GM21367 (cell line): ENCODE data around the gene F10.
"Not testable (repeated sequence)": the region's sequence is repeated elsewhere in the genome, so short reads cannot be mapped to it uniquely, and the experiment has no call there.

Experiments
- ATAC-seq: cut with Tn5 transposase; IDR thresholded peaks from one replicate; pipeline ENCODE4 v1.9.1; 2021; ENCODE audit not compliant: unreplicated experiment

The F10 gene

DNA sequence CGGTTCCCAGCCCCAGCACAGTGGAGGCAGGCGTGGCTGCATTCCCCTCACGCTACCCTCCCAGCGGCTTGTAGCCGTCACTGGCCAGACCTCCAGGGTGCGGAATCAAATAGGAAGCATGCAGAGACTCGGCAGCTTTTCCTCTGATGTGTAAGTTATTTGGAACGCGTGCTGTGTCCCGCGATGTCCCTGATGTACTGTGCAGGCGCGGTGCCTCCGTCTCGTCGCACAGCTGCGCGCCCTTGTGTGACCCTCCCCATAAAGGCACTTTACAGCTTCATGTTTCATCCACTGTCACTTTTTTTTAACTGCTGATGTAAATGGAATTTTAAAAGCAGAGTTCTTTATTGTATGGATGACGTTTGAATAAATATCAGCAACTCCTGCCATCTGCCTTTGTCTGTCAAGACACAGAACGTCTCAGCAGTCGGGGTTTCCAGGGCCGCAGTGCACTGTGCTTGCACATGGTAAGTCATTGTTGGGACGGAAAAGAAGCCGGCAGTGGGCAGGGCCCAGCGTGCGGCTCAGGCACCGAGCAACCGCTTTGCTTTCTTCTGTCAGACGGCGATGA, 24.4 kb upstream of the F10 start:
- no peak for ATAC-seq

DNA sequence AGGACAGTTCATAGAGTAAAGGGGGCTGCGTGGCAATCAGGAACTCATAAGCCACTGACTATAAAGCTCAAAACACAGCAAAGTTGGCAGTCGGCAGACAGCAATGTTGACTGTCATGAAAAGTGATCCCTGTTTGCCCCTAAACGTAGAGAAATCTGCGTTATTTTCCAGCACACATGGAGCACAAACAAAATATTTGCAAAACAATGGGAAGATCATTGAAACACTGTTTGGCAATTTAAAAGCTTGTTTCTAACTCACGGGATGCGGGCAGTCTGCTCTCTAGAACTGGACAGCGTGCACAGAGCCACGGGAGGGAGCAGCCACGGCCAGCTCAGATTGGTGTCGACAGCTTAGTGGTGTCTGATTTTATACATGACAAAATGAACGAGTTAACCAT, 23.5 kb upstream of the F10 start:
- ATAC-seq = no peak

DNA sequence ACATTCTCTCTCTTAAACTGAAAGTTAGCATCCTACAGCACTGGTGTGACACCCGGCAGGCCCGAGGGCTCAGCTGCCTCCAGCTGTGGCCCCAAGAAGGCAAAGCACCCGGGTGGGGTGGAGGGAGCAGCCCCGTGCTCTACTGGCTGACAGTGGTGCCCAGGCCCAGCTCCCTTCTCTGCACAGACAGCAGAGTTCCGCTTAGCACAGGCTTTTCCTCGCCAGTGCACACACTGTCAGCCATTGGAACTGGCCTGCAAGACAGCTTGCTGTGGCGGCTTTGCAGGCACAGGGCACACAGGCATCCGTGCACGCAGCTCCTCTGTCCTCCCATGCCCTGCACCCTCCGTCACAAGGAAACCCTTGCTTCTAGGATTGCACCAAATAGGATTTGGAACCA, 20.3 kb upstream of the F10 start:
- ATAC-seq = not testable (repeated sequence)

DNA sequence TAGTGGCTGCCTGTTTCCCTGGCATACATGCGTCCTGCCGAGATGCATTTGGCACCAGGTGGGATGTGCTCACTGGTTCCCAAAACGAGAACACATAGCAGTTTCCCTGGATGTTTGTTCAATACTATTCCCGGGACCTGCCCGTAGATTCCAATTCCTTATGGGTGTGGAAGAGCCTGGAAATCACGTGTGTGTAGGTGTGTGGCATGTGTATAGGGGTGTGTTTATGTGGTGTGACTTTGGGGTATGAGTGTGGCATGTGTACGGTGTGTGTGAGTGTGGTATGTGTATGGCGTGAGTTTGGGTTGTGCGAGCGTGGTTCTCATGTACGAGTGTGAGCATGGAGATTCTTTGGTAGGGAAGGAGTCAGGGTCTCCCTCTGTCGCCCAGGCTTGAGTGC, 19.9 kb upstream of the F10 start:
- no peak for ATAC-seq

DNA sequence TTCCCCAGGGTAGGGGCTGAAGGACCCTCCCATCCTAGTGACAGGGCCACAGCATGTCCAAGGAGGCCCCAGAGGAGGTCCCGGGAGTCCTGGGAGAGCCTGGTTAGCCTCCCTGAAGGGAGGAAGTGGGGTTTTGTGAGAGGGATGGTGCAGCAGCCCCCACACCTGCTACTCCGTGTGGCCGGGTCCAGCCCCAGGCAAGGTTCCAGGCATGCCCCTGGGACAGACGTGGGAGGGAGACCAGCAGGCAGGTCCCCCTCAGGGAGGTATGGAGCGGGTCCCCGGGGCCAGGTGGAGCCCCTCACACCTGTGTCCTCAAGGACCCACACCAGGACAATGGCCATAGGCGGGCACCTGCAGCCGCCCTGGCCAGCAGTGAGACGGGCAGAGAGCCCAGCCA, 19.0 kb upstream of the F10 start:
- no peak for ATAC-seq

DNA sequence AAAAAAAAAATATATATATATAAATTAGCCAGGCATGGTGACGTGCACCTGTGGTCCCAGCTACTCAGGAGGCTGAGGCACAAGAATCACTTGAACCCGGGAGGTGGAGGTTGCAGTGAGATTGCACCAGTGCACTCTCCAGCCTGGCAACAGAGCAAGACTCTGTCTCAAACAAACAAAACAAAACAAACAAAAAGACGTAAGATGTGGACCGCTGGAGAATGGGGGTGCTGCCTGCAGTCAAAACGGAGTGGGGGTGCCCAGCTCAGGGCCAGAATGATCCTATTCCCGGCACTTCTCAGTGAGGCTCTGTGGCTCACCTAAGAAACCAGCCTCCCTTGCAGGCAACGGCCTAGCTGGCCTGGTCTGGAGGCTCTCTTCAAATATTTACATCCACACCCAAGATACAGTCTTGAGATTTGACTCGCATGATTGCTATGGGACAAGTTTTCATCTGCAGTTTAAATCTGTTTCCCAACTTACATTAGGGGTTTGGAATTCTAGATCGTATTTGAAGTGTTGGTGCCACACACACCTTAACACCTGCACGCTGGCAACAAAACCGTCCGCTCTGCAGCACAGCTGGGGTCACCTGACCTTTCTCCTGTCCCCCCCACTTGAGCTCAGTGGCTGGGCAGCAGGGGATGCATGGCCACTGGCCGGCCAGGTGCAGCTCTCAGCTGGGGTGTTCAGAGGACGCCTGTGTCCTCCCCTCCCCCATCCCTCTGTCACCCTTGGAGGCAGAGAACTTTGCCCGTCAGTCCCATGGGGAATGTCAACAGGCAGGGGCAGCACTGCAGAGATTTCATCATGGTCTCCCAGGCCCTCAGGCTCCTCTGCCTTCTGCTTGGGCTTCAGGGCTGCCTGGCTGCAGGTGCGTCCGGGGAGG, 17.3 kb upstream of the F10 start, which contains the start of gene F7:
TSS of gene F7 (plus strand) at position 760 of the 889 bp plus-strand sequence. CDS start at position 811, 51 bp downstream.
- ATAC-seq = no peak

DNA sequence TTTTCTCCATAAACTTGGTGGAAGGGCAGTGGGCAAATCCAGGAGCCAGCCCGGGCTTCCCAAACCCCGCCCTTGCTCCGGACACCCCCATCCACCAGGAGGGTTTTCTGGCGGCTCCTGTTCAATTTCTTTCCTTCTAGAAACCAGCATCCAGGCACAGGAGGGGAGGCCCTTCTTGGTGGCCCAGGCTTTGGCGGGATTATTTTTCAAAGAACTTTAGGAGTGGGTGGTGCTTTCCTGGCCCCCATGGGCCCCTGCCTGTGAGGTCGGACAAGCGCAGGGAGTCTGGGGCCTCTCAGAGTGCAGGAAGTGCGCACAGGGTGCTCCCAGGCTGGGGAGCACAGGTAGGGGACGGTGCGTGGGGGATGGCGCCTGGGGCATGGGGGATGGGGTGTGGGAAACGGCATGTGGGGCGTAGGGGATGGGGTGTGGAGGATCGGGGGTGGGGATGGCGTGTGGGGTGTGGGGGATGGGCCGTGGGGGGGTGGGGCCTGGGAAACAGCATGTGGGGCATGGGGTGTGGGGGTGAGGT, 16.6 kb upstream of the F10 start:
- ATAC-seq = no peak

DNA sequence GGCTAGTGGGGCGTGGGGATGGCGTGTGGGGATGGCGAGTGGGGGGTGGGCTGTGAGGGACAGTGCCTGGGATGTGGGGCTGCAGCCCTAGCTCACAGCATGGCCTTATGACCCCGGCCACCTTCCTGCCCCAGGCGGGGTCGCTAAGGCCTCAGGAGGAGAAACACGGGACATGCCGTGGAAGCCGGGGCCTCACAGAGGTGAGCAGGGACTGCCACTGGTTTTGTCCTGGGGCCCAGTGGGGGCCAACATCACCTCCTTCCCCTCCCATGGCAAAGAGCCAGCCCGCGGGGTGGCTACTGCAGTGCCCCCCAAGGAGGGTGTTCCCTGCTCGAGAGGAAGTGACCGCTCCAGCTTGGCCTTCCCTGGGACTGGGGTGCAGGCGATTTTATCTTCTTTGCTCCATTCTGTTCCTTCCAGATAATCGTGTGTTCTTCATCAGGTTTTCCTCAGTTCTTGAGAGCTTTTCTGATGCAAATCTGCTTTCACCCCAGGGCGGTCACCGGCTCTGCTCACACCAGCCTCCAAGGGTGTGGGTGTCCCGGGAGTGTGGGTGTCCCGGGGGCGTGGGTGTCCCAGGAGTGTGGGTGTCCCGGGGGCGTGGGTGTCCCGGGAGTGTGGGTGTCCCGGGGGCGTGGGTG, 15.8 kb upstream of the F10 start:
- ATAC-seq = no peak

DNA sequence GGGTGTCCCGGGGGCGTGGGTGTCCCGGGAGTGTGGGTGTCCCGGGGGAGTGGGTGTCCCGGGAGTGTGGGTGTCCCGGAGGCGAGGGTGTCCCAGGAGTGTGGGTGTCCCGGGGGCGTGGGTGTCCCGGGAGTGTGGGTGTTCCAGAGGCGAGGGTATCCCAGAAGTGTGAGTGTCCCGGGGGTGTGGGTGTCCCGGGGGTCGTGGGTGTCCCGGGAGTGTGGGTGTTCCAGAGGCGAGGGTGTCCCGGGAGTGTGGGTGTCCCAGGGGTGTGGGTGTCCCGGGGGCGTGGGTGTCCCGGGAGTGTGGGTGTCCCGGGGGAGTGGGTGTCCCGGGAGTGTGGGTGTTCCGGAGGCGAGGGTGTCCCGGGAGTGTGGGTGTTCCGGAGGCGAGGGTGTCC, 14.1 kb upstream of the F10 start:
- ATAC-seq = not testable (repeated sequence)

DNA sequence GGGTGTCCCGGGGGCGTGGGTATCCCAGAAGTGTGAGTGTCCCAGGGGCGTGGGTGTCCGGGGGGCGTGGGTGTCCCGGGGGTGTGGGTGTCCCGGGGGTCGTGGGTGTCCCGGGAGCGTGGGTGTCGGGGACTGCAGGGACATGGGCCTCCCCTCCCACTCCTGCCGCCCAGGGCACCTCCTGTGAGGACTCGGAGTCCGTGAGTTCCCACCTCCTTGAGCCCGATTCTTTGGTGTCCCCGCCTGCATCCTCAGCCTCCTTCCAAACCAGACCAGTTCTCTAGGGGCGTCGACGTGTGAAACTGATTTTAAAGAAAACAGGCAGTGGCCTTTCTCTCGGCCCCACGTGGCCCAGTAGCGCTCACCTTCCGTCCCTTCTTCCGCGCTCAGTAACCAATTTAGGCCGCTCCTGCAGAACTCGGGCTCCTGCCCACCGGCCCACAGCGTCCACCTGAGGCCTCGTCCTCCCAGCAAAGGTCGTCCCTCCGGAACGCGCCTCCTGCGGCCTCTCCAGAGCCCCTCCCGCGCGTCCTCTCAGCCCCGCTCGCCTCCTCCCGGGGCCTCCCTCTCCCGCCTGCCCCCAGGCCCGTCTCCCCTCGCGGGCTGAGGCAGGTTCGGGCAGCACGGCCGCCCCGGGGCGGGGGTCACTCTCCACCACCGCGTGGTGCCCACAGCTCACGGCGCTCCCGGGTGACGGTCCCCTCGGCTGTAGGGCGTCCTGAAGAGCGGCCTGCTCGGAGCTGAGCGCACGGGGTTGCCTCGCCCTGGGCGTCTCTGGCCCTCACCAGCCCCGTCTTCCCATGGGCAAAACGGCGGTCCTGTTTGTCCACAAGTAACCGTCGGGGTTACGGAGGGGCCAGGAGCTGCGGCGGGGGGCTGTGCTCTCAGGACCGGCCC, 13.2 kb upstream of the F10 start:
- no peak for ATAC-seq

DNA sequence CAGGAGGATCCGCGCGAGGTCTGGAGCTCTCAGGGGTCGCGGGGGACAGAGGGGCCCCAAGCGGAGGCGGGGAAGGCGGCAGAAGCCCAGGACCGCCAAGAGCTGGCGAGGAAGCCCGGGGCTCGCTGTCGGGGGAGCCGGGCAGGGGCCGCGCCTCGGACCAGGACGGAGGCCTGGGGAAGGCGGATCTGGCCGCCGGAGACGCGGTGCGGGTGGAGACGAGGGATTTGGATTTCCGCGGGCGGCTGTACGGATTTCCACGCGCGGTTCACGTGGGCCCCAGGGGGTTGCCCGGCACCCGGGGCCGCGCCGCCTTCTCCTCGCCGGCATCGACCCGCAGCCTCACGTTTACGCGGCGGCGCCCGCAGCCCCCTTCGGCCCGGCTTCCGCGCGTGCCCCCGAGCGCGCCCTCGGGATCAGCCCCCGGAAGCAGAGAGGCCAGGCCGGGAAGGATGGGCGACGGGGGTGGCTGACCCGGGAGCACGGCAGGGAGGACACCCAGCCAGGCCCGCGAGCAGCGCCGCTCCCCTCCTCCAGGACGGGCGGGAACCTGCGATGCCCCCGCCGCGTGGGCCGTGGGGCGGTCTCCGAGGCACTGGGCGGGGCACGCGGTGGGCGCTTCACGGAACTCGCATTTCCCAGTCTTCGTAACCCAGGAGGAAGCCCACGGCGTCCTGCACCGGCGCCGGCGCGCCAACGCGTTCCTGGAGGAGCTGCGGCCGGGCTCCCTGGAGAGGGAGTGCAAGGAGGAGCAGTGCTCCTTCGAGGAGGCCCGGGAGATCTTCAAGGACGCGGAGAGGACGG, 12.3 kb upstream of the F10 start:
- no peak for ATAC-seq

DNA sequence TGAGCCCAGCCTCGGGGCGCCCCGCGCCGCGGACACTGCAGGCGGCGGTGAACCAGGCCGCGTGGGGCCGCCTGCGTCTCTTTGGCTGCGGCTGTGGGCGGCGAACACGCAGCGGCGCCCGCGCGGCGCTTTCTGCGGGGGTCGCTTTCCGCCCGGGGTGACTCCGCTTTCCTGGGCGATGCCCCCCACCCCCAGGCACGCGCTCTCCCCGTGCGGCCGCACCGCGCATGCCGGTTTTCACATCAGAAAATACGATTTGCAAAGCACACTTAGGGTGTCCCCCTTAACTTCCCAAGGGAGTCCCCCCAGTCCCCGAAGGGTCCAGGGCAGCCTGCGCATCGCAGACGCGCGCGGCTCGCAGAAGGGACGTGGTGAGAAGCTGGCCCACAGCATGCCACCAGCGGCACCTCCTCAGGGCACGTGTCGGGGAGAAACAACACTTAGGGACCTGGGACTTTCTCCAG, 11.7 kb upstream of the F10 start:
- no peak for ATAC-seq

DNA sequence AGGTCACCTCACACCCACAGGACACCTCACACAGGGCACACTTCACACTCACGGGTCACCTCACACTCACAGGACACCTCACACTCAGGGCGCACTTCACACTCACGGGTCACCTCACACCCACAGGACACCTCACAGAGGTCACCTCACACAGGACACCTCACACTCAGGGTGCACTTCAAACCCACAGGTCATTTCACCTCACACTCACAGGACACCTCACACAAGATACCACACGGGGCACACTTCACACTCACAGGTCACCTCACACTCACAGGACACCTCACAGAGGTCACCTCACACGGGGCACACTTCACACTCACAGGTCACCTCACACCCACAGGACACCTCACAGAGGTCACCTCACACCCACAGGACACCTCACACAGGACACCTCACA, 10.8 kb upstream of the F10 start:
- ATAC-seq = not testable (repeated sequence)

DNA sequence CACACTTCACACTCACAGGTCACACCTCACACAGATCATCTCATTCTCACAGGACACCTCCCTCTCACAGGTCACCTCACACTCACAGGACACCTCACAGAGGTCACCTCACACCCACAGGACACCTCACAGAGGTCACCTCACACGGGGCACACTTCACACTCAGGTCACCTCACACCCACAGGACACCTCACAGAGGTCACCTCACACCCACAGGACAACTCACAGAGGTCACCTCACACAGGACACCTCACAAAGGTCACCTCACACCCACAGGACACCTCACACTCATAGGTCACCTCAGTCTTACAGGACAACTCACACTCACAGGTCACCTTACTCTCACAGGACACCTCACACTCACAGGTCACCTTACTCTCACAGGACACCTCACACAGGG, 10.1 kb upstream of the F10 start:
- ATAC-seq = not testable (repeated sequence)

DNA sequence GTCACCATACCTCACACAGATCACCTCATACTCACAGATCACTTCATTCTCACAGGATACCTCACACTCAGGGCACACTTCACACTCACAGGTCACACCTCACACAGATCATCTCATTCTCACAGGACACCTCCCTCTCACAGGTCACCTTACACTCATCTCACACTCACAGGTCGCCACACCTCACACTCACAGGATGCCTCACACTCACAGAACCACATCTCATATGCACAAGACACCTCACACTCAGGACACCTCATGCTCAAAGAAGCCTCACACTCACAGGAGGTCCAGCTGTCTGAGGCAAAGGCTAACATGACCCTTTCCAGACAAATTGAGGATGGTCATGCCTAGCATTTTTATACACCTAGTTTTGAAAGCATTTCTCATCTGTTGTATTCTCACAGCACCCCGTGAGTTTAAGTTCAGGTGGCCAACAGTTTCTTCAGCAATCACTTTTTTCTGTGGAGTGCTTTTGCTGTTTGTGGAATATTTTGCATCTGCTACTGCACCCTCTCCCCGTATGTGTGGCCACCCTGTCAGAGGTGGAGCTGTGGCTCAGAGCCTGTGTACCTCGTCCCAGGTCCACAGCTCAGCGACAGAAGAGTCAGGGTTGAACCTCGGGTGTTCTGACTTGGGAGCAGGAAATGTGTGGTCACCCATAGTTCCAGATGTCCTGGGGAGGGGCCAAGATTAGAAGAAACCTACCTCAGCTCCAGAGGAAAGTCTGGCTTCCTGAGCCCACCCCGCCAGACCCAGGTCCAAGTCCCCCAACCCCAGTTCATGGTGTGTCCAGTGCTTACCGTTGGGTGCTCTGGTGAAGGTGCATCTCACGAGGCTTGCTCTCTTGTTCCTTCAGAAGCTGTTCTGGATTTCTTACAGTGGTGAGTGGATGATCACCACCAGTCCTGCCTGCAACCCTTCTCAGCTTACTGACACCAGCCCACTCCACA, 9.4 kb upstream of the F10 start:
- ATAC-seq = no peak

DNA sequence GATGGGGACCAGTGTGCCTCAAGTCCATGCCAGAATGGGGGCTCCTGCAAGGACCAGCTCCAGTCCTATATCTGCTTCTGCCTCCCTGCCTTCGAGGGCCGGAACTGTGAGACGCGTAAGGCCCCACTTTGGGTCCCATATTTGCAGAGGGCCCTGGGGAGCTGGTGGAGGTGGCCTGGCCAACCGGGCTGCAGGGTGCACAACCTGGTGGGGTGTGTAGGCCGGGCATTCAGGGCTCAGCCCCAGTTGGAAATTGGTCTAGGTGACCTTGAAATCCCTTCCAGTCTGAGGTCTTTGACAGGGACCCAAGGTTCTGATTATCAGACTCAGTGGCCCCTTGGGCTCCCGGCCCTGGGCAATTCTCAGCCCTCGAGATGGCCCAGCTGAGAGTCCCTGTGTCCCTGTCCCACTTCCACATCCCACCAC, 8.7 kb upstream of the F10 start:
- ATAC-seq = no peak

DNA sequence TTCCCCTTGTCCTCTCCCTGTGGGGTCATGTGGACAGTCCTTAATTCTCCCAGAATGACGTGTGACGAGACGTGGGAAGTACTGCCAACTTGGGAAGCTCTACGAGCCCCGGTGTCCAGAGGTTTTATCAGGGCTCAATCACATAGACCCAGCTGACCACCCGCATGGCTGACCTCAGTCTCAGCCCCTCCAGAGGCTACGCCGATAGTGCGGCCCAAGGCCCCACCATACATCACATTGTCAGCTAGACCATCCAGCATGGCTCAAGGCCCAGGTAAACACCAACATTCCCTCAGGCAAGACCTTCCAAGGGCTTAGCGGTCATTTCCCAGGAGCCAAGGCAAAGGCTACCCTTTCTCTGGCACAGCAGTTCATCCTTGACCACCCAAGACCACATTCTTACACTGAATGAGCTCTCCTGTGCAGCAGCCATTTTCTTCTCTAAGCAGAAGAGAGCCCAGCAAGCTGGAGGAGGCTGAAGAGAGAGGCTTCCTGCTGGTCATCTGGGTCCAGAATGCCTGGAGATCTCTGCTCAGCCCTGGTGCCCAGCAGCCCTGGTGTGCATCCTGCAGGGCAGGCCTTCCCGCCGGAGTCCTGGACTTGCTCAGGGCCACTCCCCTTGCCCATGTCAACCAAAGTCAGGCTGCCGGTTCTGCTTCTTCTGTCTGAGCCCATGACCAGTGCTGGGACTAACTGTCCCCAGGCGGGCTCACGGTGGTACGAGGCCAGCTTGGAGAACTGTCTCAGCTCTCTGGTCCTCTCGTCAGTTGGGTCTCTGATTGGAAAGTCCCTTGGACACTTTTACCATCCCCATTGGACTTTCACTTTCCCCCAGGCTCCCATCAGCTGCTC, 7.9 kb upstream of the F10 start:
- no peak for ATAC-seq
